Left hindlimb (tissue), 1 donor: ENCODE data around the gene DPM2.

Experiments
- DNase-seq: peaks from one replicate; pipeline ENCODE4 v3.0.0-alpha.2; 2018

Gene DPM2

DNA sequence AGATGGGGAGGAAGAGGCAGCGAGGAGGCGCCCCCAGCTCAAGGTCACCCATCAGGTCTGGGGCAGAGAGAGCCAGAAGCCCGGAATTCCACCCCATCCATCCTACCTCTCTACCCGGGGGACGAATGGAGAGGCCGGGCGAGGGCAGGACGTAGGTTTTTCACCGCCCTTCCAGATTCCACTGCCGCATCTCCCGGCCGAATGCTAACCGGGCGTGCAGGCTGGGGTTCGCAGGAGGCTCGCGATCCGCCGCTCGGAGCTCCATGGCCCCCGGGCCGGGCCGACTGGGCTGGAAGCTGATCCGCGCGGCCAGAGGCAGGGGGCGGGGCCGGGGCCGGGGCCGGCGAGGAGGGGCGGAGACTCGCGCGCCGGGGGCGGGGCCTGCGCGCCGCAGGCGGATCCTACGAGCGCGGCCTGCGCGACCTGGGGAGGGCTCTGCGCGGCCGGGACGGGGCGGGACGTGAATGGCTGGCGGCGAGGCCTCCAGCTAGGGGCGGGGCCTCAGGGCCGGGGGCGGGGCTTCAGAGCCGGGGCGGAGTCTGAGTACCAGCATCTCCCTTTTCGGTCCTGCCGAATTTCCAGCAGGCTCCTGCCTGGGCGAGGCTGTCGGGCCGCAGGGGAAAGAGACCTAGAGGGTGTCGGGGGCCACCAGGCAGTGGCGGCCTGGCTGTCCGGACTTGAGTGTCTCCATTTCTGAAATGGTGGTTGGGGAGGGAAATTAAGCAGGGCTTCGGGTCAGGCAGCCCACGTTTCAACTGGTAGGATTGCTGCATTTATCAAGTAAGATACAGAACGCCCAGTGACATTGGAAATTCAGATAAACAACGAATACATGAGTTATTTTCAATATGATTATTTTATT lies 20.7 kb downstream of the DPM2 start, which contains the start of gene ST6GALNAC4:
TSS of gene ST6GALNAC4 (minus strand) at position 322 of the 862 bp plus-strand sequence. CDS start 622 bp downstream, outside the sequence.
- DNase-seq = peak; percentile 96

- DNase-seq = no peak
These were observed 21.6 kb downstream of the DPM2 start for GRCh38 chr9:127915801-127916719.

DNA sequence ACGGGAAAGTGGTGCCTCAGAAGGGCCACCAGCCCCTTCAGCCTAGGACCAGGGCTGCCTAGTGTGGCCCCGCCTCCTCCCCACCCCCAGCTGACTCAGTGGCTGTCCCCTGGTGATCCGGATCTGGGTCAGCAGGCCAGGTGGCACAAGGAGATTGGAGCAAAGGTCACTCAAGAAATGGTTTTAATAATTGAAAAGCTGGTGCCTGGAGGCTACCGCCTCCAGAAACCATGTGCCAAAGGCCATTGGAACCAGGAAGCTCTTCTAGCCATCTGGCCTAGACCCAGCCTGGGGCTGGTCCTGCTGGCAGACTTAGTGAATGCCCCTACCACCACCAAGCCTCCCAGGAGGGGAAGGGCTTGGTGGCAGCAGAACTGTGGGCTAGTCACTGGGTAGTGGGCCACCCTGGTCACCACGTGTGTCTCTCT lies 22.3 kb downstream of the DPM2 start:
- DNase-seq = no peak

DNA sequence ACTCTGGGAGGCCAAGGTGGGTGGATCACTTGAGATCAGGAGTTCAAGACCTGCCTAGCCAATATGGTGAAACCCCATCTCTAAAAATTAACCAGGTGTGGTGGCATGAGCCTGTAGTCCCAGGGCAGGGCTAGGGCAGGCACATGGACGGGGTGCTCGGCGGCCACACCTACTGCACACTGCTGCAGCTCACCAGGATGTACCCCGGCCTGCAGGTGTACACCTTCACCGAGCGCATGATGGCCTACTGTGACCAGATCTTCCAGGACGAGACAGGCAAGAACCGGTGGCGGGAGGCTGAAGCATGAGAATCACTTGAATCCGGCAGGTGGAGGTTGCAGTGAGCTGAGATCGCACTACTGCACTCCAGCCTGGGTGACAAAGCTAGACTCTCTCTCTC lies 24.0 kb downstream of the DPM2 start:
- peak; percentile 10 for DNase-seq

DNA sequence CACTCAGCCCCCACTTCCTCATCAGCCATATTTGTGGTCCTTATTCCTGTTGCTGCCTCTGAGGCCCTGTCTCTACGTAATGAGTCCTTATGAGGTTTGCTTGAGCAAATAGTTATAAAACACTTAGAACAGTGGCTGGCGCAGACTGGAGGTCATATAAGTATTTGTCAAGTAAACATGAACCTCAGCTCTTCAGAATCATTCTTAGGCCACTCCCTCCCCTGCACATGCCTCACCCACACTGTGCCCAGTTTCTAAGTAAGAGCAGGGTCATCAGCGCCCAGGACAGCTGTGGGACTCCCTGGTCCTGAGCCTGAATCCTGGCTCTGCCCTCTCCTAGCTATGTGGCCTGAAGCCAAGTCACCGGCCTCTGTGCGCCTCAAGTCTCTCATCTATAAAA lies 24.8 kb downstream of the DPM2 start:
- DNase-seq = peak; percentile 2

GRCh38 chr9:127912296-127912695 lies 25.4 kb downstream of the DPM2 start:
- DNase-seq = peak; percentile 20

DNA sequence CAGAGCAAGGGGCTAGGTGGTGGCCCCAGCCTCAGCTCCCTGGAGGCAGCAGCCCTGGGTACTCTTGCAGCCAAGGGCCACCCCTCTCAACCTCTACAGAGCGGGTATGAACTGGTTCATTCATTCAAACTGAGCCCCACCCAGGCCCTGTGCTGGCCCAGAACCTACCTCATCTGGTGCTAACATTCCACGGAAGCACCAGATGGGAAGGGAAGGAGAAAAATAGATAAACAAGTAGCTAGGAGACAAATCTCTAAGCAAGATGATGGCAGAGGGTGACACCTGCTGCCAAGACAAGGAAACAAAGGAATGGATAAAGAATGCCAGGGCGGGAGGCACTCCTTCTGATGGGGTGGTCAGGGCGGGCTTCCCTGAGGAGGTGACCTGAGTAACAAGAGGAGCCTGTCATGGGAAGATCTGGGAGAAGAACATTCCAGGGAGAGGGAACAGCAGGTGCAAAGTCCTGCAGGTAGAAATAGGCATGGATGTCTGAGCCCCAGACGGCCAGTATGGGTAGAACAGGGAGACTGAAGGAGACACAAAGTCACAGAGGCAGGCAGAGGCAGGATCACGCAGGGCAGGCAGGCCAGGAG lies 26.9 kb downstream of the DPM2 start:
- DNase-seq = peak; percentile 42

GRCh38 chr9:127909839-127910273 lies 27.8 kb downstream of the DPM2 start:
- peak; percentile 23 for DNase-seq

GRCh38 chr9:127908660-127908926 lies 29.1 kb downstream of the DPM2 start:
- no peak for DNase-seq

DNA sequence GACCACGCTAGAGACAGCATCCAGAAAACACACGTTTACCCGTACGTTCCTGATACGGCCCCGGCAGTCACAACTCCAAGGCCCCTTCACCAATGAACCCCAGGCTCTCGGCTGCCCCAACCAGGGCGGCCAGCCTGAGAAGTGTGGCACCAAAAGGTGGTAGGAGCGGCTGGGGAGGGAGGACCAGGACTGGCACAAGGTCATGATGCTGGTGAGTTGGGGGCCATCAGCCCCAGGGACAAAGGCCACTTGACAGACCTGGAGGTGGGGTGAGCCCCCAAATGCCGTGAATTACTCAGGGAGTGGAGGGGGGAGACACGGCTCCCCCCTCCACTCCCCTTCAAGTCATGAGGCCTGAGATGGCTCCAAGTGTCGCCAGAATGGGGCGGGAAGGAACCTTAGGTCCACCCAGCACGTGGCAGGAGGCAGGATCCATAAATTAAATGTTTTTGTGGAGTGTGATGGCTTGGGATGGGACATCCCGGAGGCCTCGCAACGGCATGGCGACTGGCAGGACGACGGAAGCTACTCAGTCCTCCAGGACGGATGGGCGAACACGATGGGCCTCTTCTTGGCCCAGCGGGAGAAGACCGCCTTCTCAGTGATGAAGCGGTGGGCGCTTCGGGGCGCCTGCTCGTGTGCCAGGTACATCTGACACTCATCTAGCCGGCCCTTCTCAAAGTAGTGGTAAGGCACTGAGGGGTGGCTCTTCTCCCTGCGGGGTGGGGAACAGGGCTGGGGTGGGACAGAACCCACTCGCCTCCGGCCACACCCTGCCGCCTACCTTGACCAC lies 29.6 kb downstream of the DPM2 start:
- peak; percentile 30 for DNase-seq

DNA sequence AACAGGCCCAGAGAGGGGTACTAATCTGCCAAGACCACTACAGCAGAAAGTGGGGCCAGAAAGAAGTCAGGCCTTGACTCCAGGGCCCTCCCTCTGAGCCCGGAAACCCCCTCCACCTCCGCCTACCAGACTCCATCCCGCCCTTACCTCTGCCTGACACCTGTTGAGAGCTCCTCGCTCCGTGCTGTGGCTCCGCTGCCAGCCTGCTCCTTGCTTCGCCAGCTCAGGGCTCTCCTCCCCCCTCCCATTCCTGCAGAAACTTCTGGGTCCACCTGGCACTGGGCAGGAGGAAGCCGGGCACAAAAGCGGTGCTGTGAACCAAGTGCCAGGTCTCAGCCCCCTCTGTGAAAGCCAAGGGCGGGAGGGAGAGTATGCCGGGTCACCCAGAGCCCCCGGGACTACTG lies 31.9 kb downstream of the DPM2 start:
- DNase-seq = peak; percentile 31

- peak; percentile 21 for DNase-seq
These were observed 32.5 kb downstream of the DPM2 start for GRCh38 chr9:127905004-127905728.

GRCh38 chr9:127904561-127905003 lies 33.1 kb downstream of the DPM2 start:
- DNase-seq = peak; percentile 73

- DNase-seq = peak; percentile 80
These were observed 33.8 kb downstream of the DPM2 start for GRCh38 chr9:127903557-127904475.

DNA sequence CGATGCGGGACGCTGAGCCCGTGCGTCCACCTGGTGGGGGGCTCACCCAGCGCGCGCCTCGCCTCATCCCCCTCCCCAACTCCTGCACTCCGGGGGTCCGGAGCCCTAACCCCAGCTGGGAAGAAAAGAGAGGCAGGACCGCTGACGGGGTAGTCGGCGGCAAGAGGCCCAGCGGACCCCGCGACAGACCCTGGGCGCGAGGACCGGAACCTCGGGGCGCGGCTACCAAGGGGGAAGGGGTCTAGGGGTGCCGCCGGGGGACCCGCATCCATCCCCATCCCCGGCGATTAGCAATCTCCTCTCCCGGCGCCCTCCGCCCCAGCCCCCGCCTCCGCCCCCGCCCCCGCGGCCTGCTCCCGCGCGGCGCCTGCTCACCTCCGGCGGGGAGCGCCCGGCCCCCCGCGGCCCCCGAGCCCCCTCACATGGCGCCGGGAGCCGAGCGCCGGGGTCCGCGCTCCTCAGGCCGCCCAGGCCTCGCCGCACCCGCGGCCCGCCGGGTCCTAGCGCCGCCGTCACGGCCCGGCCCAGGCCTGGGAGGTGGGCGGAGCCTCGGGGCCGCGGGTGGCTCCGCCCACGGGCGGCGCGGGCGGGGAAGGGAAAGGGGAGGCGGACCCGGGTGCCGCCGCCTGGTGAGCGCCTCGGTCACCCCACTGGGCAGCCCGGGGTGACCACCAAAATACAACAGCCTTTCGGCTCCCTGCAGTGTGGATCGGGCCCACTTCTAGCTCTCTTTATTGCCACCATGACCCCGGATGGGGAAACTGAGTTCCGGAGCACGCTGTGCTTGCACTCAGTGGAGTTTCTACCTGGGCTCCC lies 38.3 kb downstream of the DPM2 start, which contains the start of gene ST6GALNAC6:
TSS of gene ST6GALNAC6 (minus strand) at position 476 of the 816 bp plus-strand sequence. CDS start 1,622 bp downstream, outside the sequence.
- peak; percentile 82 for DNase-seq

- peak; percentile 67 for DNase-seq
These were observed 39.1 kb downstream of the DPM2 start for GRCh38 chr9:127898433-127899127.

- DNase-seq = peak; percentile 93
These were observed 40.4 kb downstream of the DPM2 start for GRCh38 chr9:127897193-127897692.

- peak; percentile 17 for DNase-seq
These were observed 41.1 kb downstream of the DPM2 start for GRCh38 chr9:127896395-127897192.
